PC-9 (cell line): ENCODE measurements around the gene SMOC2.

Source experiments
- CTCF ChIP-seq: fragments of 200-600 bp; sonication (generic); conservative IDR thresholded peaks from 2 replicates; pipeline ENCODE4 v1.6.1; 2017; ENCODE audit warnings: mixed run types, antibody characterized with exemption, mild to moderate bottlenecking, moderate library complexity
- EZH2 ChIP-seq: fragments of 200-600 bp; sonication (generic); IDR thresholded peaks from 2 replicates; pipeline ENCODE4 v1.8.0; 2017; ENCODE audit warnings: antibody characterized with exemption, low read depth

- TF ChIP-seq EZH2, result no peak
- TF ChIP-seq CTCF, result no peak
Measured at GRCh38 chr6:168664956-168665355, 224.0 kb downstream of the SMOC2 start.
